Astrocyte (in vitro differentiated cells and primary cell): Measurements from ENCODE around the gene FAM20B.

Experiments used
- CTCF ChIP-seq: IDR thresholded peaks from 2 replicates; pipeline ENCODE4 v1.5.1; 2011; ENCODE audit warnings: low read depth, mild to moderate bottlenecking, inconsistent platforms, low read length, moderate library complexity; ENCODE audit not compliant: insufficient read depth
- EZH2 ChIP-seq: IDR thresholded peaks from 2 replicates; pipeline ENCODE4 v1.6.1; 2012; ENCODE audit warnings: mild to moderate bottlenecking, low read length, inconsistent platforms; ENCODE audit not compliant: insufficient read depth

GRCh38 chr1:179034720-179035119 is 9.0 kb downstream of the FAM20B start:
- TF ChIP-seq CTCF, result no peak
- TF ChIP-seq EZH2, result no peak
